SK-N-SH treated with all-trans-retinoic acid at 6 μM for 48 hours (cell line): ENCODE measurements around the gene RIPK4.
"Not testable (repeated sequence)": the region's sequence is repeated elsewhere in the genome, so short reads cannot be mapped to it uniquely, and the experiment has no call there.

Experiments
- ATAC-seq: fragments of 200-7000 bp; cut with Tn5 transposase; 3 replicates; pipeline ENCODE4 v1.9.1; 2020; ENCODE audit warnings: mild to moderate bottlenecking, moderate library complexity
- ARNTL ChIP-seq: fragments of 450-650 bp; formaldehyde crosslinking; IDR thresholded peaks from 2 replicates; pipeline ENCODE4 v1.5.0; 2020; ENCODE audit warnings: low read depth, mild to moderate bottlenecking, moderate library complexity, borderline replicate concordance
- CREB5 ChIP-seq: fragments of 250-450 bp; sonication (Bioruptor Pico); IDR thresholded peaks from 2 replicates; pipeline ENCODE4 v1.5.1; 2020; ENCODE audit warnings: low read depth, mild to moderate bottlenecking, moderate library complexity
- CSDC2 ChIP-seq: fragments of 250-450 bp; sonication (Bioruptor Pico); IDR thresholded peaks from 2 replicates; pipeline ENCODE4 v1.5.0; 2020; ENCODE audit warnings: mild to moderate bottlenecking, moderate library complexity
- CSRNP3 ChIP-seq: fragments of 250-450 bp; sonication (Bioruptor Pico); IDR thresholded peaks from 2 replicates; pipeline ENCODE4 v1.5.1; 2021; ENCODE audit warnings: mild to moderate bottlenecking, moderate library complexity
- ESRRG ChIP-seq: fragments of 250-450 bp; sonication (Bioruptor Pico); IDR thresholded peaks from 2 replicates; pipeline ENCODE4 v1.6.1; 2021; ENCODE audit warnings: mild to moderate bottlenecking
- GLIS3 ChIP-seq: fragments of 250-450 bp; sonication (Bioruptor Pico); IDR thresholded peaks from 2 replicates; pipeline ENCODE4 v1.5.0; 2020; ENCODE audit warnings: mild to moderate bottlenecking, moderate library complexity
- ISL1 ChIP-seq: fragments of 250-450 bp; sonication (Bioruptor Pico); IDR thresholded peaks from 2 replicates; pipeline ENCODE4 v2.1.2; 2022; ENCODE audit warnings: mild to moderate bottlenecking, moderate library complexity
- PATZ1 ChIP-seq: fragments of 250-450 bp; sonication (Bioruptor Pico); IDR thresholded peaks from 2 replicates; pipeline ENCODE4 v1.8.0; 2020; ENCODE audit warnings: mild to moderate bottlenecking, moderate library complexity, borderline replicate concordance
- SNAI2 ChIP-seq: fragments of 250-450 bp; sonication (Bioruptor Pico); IDR thresholded peaks from 2 replicates; pipeline ENCODE4 v1.5.0; 2020; ENCODE audit warnings: mild to moderate bottlenecking, moderate library complexity
- TCF4 ChIP-seq: fragments of 250-450 bp; sonication (Bioruptor Pico); IDR thresholded peaks from 2 replicates; pipeline ENCODE4 v1.8.0; 2021; ENCODE audit warnings: mild to moderate bottlenecking, moderate library complexity, borderline replicate concordance
- TSHZ2 ChIP-seq: fragments of 250-450 bp; sonication (Bioruptor Pico); IDR thresholded peaks from 2 replicates; pipeline ENCODE4 v1.5.0; 2020; ENCODE audit warnings: mild to moderate bottlenecking, moderate library complexity
- ZC3H10 ChIP-seq: fragments of 250-450 bp; sonication (Bioruptor Pico); IDR thresholded peaks from 2 replicates; pipeline ENCODE4 v1.5.1; 2021; ENCODE audit warnings: mild to moderate bottlenecking, moderate library complexity
- ZFP3 ChIP-seq: fragments of 250-450 bp; sonication (Bioruptor Pico); IDR thresholded peaks from 2 replicates; pipeline ENCODE4 v1.5.0; 2020; ENCODE audit warnings: mild to moderate bottlenecking, moderate library complexity
- ZFP30 ChIP-seq: fragments of 450-650 bp; formaldehyde crosslinking; IDR thresholded peaks from 2 replicates; pipeline ENCODE4 v1.5.0; 2022; ENCODE audit warnings: mild to moderate bottlenecking, moderate library complexity
- ZNF8 ChIP-seq: fragments of 450-650 bp; formaldehyde crosslinking; IDR thresholded peaks from 2 replicates; pipeline ENCODE4 v1.5.0; 2020; ENCODE audit warnings: mild to moderate bottlenecking, moderate library complexity
- TF ChIP-seq, protein P1 (sequence below): fragments of 250-450 bp; sonication (Bioruptor Pico); IDR thresholded peaks from 2 replicates; pipeline ENCODE4 v1.8.0; 2021; ENCODE audit warnings: low read depth, mild to moderate bottlenecking, moderate library complexity, borderline replicate concordance

The RIPK4 gene

GRCh38 chr21:41701749-41702148, 65.1 kb downstream of the RIPK4 start:
- TF ChIP-seq, protein P1, sequence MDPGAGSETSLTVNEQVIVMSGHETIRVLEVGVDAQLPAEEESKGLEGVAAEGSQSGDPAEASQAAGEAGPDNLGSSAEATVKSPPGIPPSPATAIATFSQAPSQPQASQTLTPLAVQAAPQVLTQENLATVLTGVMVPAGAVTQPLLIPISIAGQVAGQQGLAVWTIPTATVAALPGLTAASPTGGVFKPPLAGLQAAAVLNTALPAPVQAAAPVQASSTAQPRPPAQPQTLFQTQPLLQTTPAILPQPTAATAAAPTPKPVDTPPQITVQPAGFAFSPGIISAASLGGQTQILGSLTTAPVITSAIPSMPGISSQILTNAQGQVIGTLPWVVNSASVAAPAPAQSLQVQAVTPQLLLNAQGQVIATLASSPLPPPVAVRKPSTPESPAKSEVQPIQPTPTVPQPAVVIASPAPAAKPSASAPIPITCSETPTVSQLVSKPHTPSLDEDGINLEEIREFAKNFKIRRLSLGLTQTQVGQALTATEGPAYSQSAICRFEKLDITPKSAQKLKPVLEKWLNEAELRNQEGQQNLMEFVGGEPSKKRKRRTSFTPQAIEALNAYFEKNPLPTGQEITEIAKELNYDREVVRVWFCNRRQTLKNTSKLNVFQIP: no peak
- TF ChIP-seq CREB5 (no peak), ZFP3 (CRISPR knock-in tag) (no peak), ESRRG (no peak), ARNTL (CRISPR knock-in tag) (no peak), CSDC2 (CRISPR knock-in tag) (no peak), PATZ1 (CRISPR knock-in tag) (no peak), ZFP30 (CRISPR knock-in tag) (no peak), ZNF8 (CRISPR knock-in tag) (no peak), TSHZ2 (CRISPR knock-in tag) (no peak), GLIS3 (CRISPR knock-in tag) (no peak), TCF4 (CRISPR knock-in tag) (no peak), ISL1 (CRISPR knock-in tag) (no peak), ZC3H10 (CRISPR knock-in tag) (no peak)
- TF ChIP-seq, all 23 proteins: peak for 0
- no peak for ATAC-seq

DNA sequence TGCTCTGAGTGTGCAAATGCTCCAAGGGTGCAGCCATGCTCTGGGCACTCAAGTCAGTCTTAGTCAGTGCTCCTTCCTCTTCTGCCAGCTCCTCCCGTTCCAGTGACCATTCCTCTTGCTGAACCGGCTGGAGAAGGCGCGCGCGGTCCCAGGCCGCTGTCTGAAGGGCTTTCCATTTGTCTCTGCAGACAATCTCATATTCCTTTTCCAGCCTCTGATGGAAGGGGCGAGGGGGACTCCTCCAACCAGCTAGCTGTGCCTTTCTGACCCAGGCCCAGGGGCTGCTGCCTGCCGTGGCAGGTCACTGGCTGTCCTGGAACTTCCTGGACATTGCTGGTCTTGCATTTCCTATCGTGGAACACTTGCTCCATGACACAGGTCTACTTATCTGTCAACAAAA, 67.5 kb downstream of the RIPK4 start:
- TF ChIP-seq ARNTL (CRISPR knock-in tag): no peak
- TF ChIP-seq ZNF8 (CRISPR knock-in tag): no peak
- no peak for TF ChIP-seq CSDC2 (CRISPR knock-in tag)
- TF ChIP-seq, protein P1: no peak
- no peak for TF ChIP-seq SNAI2 (CRISPR knock-in tag)
- TF ChIP-seq, all 23 proteins: peak for 0
- no peak for ATAC-seq

GRCh38 chr21:41698071-41698470, 68.8 kb downstream of the RIPK4 start:
- ATAC-seq: no peak
- TF ChIP-seq ZFP3 (CRISPR knock-in tag) (no peak), ARNTL (CRISPR knock-in tag) (no peak), CSRNP3 (CRISPR knock-in tag) (no peak)

GRCh38 chr21:41695513-41695912, 71.3 kb downstream of the RIPK4 start:
- ATAC-seq: no peak
- TF ChIP-seq CSRNP3 (CRISPR knock-in tag) (no peak), TSHZ2 (CRISPR knock-in tag) (no peak), SNAI2 (CRISPR knock-in tag) (no peak), ISL1 (CRISPR knock-in tag) (no peak), ZFP30 (CRISPR knock-in tag) (no peak)
- TF ChIP-seq, protein P1: no peak

- ATAC-seq: not testable (repeated sequence)
These were observed 72.8 kb downstream of the RIPK4 start for GRCh38 chr21:41694042-41694441.
